ENCODE results near the gene COQ3. TPM values are rescaled to one million over a fixed set of nuclear protein-coding genes. Genes with fewer than 3 reads are reported as not detected.

Gene COQ3
- total RNA-seq, 6 donors from 2014 or later, result 0.55 to 5.4 (median 3.2) TPM

DNA sequence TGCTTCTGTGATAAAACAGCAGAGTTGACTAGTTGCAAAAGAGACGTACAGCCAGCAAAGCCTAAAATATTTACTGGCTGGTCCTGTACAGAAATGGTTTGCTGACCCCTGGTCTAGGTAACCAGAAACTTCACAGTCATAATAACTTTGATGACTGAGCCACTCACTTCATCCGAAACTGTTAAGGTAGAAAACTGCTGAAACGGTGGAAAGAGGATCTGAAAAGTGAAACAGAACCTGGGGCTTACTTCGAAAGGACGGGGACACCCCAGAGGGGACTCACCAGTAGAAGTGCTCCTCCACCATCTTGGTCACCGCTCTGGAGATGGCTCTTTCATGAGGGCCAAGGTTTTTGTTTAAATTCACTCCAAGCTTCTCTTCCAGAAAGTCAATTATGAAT, 60.9 kb downstream of the COQ3 start:
- ATAC-seq (ENCODE audit: low FRiP score in 2 of 2) (no peak), DNase-seq (no peak)
- Histone ChIP-seq H3K4me1 (peaks cover 0 to 3% (median 0%) of the 10 kb centered on the region in 4 donors), H3K27ac (no peak overlapping the region), H3K27me3 (no peaks in the 10 kb centered on the region), H3K4me3 (no peak overlapping the region), H3K36me3 (no peaks in the 10 kb centered on the region), H3K9me3 (no peaks in the 10 kb centered on the region)
- TF ChIP-seq, protein P1, sequence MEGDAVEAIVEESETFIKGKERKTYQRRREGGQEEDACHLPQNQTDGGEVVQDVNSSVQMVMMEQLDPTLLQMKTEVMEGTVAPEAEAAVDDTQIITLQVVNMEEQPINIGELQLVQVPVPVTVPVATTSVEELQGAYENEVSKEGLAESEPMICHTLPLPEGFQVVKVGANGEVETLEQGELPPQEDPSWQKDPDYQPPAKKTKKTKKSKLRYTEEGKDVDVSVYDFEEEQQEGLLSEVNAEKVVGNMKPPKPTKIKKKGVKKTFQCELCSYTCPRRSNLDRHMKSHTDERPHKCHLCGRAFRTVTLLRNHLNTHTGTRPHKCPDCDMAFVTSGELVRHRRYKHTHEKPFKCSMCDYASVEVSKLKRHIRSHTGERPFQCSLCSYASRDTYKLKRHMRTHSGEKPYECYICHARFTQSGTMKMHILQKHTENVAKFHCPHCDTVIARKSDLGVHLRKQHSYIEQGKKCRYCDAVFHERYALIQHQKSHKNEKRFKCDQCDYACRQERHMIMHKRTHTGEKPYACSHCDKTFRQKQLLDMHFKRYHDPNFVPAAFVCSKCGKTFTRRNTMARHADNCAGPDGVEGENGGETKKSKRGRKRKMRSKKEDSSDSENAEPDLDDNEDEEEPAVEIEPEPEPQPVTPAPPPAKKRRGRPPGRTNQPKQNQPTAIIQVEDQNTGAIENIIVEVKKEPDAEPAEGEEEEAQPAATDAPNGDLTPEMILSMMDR (IDR thresholded peaks at IDR 0.05), result no peak
- TF ChIP-seq POLR2AphosphoS5 (IDR thresholded peaks at IDR 0.05), result no peak
- TF ChIP-seq EP300 (IDR thresholded peaks at IDR 0.05), result no peak
- no peak for TF ChIP-seq POLR2A (IDR thresholded peaks at IDR 0.05)
- WGBS, 2 donors, result 89 to 92% methylated on average over 6 of the region's 6 CpGs

DNA sequence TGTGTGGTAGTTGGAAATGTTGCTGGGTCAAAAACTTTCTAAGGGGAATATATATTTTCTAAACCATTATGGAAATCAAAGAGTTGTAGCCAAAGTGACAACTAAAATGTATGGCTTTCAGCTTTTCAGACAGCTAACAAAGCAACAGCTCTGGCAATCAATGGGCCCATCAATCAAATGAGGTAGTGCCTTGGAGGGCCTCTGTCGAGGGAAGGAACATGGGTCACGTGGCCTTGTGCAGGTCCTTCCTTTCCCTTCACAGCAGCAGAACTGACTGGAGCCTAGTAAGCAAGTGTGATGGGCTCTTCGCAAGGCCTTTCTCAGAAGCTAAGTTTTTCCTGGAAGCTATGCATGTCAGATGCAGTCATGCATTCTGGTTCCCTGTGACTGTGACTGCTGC, 62.5 kb downstream of the COQ3 start:
- peaks cover 0 to 3% (median 0%) of the 10 kb centered on the region in 4 donors for H3K4me1 ChIP-seq
- ATAC-seq (ENCODE audit: low FRiP score in 2 of 2) (no peak), DNase-seq (no peak)
- H3K36me3 ChIP-seq, result no peaks in the 10 kb centered on the region
- H3K27me3 ChIP-seq, result no peaks in the 10 kb centered on the region
- H3K4me3 ChIP-seq, result no peak overlapping the region
- WGBS, 2 donors, result 67 to 73% methylated on average over 3 of the region's 3 CpGs
- H3K27ac ChIP-seq, result no peak overlapping the region
- TF ChIP-seq EP300 (IDR thresholded peaks at IDR 0.05) (no peak), POLR2AphosphoS5 (IDR thresholded peaks at IDR 0.05) (no peak), POLR2A (IDR thresholded peaks at IDR 0.05) (no peak)
- TF ChIP-seq, protein P1 (IDR thresholded peaks at IDR 0.05), result no peak
- no peaks in the 10 kb centered on the region for H3K9me3 ChIP-seq

DNA sequence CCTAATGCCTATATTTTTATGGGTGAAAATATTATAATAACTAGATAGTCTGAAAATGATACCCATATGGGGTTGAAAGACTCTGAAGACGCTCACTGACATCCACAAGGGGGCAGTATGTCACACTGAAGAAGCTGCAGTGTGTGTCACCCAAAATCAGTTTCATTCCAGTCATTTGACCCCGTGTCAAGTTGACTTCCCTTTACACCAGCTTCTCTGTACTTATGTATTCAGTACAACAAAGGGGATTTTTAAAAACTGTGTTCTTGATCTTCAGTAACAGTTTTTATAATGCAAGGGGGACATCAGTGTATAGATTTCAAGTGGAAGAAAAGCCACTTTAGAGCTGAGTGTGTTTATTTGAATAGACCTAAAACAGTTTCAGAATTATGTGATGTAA, 63.8 kb downstream of the COQ3 start:
- Histone ChIP-seq H3K4me3 (no peak overlapping the region), H3K4me1 (peaks cover 0 to 3% (median 0%) of the 10 kb centered on the region in 4 donors), H3K27ac (no peak overlapping the region), H3K9me3 (no peaks in the 10 kb centered on the region), H3K36me3 (no peaks in the 10 kb centered on the region), H3K27me3 (no peaks in the 10 kb centered on the region)
- TF ChIP-seq EP300 (IDR thresholded peaks at IDR 0.05), result no peak
- TF ChIP-seq, protein P1 (IDR thresholded peaks at IDR 0.05), result peak; percentile 18 to 61 (median 50)
- ATAC-seq (ENCODE audit: low FRiP score in 2 of 2) (peak; percentile 50 to 79), DNase-seq (peak in 1 of 2 donors; percentile 57)
- WGBS, 2 donors, result 2 to 3% methylated on average over 2 of the region's 2 CpGs

DNA sequence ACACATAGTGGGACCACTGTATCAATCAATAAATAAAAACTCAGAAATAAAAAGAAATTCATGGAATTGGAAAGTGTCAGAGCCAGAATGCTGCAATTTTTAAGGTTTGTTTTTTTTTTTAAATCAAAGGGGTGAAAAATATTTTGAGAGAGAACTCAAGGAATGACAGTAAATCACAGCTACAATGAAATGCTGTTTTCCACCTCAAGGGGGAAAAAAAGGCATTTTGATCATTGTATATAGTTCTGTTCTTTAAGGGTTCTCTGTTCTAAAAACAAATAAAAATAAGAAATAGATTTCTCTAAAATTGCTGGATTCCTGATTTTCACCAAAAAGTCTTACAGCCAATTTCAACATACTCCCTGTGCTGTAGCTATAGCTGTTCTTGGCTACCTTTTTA, 69.0 kb downstream of the COQ3 start:
- H3K4me1 ChIP-seq, result no peaks in the 10 kb centered on the region

More for the DNA sequence above, 69.0 kb downstream of the COQ3 start:
- no peaks in the 10 kb centered on the region for H3K27me3 ChIP-seq
- H3K4me3 ChIP-seq, result no peak overlapping the region
- DNase-seq, result no peak
- H3K27ac ChIP-seq, result no peak overlapping the region
- no peaks in the 10 kb centered on the region for H3K9me3 ChIP-seq
- TF ChIP-seq, protein P1 (IDR thresholded peaks at IDR 0.05), result no peak
- no peak for TF ChIP-seq POLR2A (IDR thresholded peaks at IDR 0.05)
- no peak for TF ChIP-seq EP300 (IDR thresholded peaks at IDR 0.05)
- TF ChIP-seq POLR2AphosphoS5 (IDR thresholded peaks at IDR 0.05), result no peak
- H3K36me3 ChIP-seq, result no peaks in the 10 kb centered on the region
- ATAC-seq (ENCODE audit: low FRiP score in 2 of 2), result no peak

Other genes starting within 250 kb of the COQ3 start
- gene FAXC, start 44.5 kb downstream of the COQ3 start, total RNA-seq, result 10 to 100 TPM in 1 of 6 donors, 1 to 10 TPM in 5; 2.2 to 12.1 (median 8.1) TPM
- gene PNISR, start 31.1 kb upstream of the COQ3 start, total RNA-seq, result 100 to 1,000 TPM in 3 of 6 donors, 10 to 100 TPM in 3; 67.2 to 408 (median 106) TPM
- 10 to 100 TPM in 3 of 6 donors, 1 to 10 TPM in 3; 5.9 to 53.4 (median 11.2) TPM for gene USP45, start 121.2 kb upstream of the COQ3 start, total RNA-seq
- 10 to 100 TPM; 22.3 to 73.4 (median 39.9) TPM for gene CCNC, start 174.5 kb upstream of the COQ3 start, total RNA-seq
- not detected for gene PRDM13, start 212.6 kb upstream of the COQ3 start, total RNA-seq